ENCODE results near the gene SCOC.

Gene SCOC

DNA sequence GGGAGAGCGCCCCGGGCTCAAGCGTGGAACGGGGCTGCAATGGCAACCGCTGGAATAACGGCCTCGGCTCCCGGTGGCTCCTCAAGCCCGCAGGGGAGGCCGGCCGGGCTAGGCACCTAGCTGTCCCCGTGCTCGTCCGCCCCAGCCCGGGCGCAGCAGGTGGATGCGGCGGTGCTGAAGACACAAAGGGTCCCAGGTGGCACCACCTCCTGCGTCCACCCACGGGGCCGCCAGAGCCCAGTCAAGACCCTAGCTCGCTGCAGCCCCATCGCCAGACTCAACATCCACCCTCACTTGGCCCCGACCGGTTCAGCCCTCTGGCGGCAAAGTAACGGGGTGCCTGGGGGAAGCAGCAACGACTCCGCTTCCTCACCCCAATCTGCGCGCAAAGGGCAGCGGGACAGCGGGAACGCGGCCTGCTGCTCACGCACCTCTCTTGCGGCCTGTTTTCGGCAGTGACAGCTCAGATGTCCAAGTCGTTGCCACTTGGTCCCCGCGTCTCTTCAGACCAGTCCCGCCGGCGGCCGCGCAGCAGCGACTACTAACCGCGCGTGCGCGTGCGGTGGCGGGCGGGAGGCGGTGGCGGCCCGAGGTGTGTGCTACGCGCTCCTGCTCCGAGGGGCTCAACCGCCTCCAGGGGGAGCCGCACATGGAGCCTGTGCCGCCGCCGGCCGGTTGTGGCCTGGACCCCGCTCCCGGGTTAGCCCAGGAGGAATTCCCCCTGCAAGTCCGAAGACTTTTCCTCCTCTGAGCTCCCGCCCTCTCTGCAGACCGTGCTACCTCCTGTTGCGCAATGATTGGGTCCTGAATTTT is 53.9 kb downstream of the SCOC start, which contains the start of gene CLGN:
TSS of gene CLGN (minus strand) at position 543 of the 813 bp plus-strand sequence. CDS start 14,570 bp downstream, outside the sequence.
- Histone ChIP-seq H2AFZ (ENCODE audit: low read depth, low read length) (peak within 1 kb of the TSS; percentile 98), H3K36me3 (replicated peaks; ENCODE audit: low read depth, low read length) (no peaks in the 10 kb centered on the region), H3K9ac (ENCODE audit: low read length) (peak within 1 kb of the TSS; percentile 65), H3K4me2 (ENCODE audit: low read length) (peak within 1 kb of the TSS; percentile 82), H3K27me3 (ENCODE audit: low read depth, low read length) (no peaks in the 10 kb centered on the region), H3K27ac (ENCODE audit: low read length) (peak within 1 kb of the TSS; percentile 2; the same call in 1 of the 2 replicates), H3K9me3 (ENCODE audit: insufficient read depth, low read length) (no peaks in the 10 kb centered on the region), H3K79me2 (ENCODE audit: low read length) (no peaks in the 10 kb centered on the region), H3K4me1 (ENCODE audit: low read length) (peaks cover 10% of the 10 kb centered on the region), H4K20me1 (ENCODE audit: insufficient read depth, low read length) (no peaks in the 10 kb centered on the region), H3K4me3 (ENCODE audit: low read length) (peak within 1 kb of the TSS; percentile 81)
- TF ChIP-seq CTCF (IDR thresholded peaks at IDR 0.05; ENCODE audit: low read depth, low read length) (peak; percentile 72), EZH2phosphoT487 (IDR thresholded peaks at IDR 0.05; ENCODE audit: low read depth) (no peak)

DNA sequence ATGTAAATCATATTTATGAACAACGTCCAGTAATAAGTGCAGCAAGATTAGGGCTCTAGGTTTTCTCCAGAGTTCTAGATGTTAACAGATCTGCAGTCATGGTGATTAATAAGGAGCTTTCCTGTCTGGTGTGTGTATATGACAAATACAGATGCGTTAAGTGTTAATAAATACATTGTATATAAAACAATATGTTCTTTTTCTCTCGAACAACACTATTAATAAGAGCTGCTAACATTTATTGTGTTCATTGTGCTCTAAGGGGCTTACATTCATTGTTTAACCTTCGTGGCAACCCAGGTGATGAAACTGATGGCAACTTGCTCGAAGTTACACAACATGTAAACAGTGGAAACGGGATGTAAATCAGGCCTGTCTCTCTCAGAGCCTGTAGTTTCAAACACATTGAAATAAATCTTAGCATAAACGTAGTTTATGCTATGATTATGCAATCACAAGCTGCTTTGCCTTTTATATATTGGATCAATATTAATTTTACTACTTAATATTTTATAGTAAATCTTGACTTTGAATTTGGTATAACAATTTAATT is 54.5 kb downstream of the SCOC start:
- no peaks in the 10 kb centered on the region for H3K27me3 ChIP-seq (ENCODE audit: low read depth, low read length)
- H3K36me3 ChIP-seq (replicated peaks; ENCODE audit: low read depth, low read length): no peaks in the 10 kb centered on the region
- H4K20me1 ChIP-seq (ENCODE audit: insufficient read depth, low read length): no peaks in the 10 kb centered on the region
- no peak overlapping the region for H3K27ac ChIP-seq (ENCODE audit: low read length)
- peak overlapping the region; percentile 65 for H3K9ac ChIP-seq (ENCODE audit: low read length)
- H3K4me1 ChIP-seq (ENCODE audit: low read length): peaks cover 10% of the 10 kb centered on the region
- TF ChIP-seq CTCF (IDR thresholded peaks at IDR 0.05; ENCODE audit: low read depth, low read length) (no peak), EZH2phosphoT487 (IDR thresholded peaks at IDR 0.05; ENCODE audit: low read depth) (no peak)
- H3K4me2 ChIP-seq (ENCODE audit: low read length): peak overlapping the region; percentile 82
- H3K79me2 ChIP-seq (ENCODE audit: low read length): no peaks in the 10 kb centered on the region
- H3K4me3 ChIP-seq (ENCODE audit: low read length): peak overlapping the region; percentile 81
- no peaks in the 10 kb centered on the region for H3K9me3 ChIP-seq (ENCODE audit: insufficient read depth, low read length)
- peak overlapping the region; percentile 98 for H2AFZ ChIP-seq (ENCODE audit: low read depth, low read length)

Data from OCI-LY3 (cell line).